GM23338 (cell line): ENCODE data around the gene SMTNL2. TPM values are rescaled to one million over a fixed set of nuclear protein-coding genes. Genes with fewer than 3 reads are reported as not detected.

Experiments used
- ATAC-seq: fragments of 200-7000 bp; cut with Tn5 transposase; 3 replicates; pipeline ENCODE4 v1.9.1; 2020
- DNase-seq: peaks from one replicate; pipeline ENCODE4 v3.0.0-alpha.2; 2015; ENCODE audit warnings: low spot score
- H2AFZ ChIP-seq: fragments of 200-600 bp; sonication (generic); 2 replicates; pipeline ENCODE4 v1.8.0; 2016; ENCODE audit warnings: antibody characterized with exemption, mild to moderate bottlenecking, moderate library complexity
- H3F3A ChIP-seq: fragments of 200-600 bp; sonication (generic); replicated peaks from 2 replicates; pipeline ENCODE4 v1.8.0; 2017; ENCODE audit warnings: antibody characterized with exemption, mixed run types, low read depth
- H3K27ac ChIP-seq: fragments of 200-600 bp; sonication (generic); 2 replicates; pipeline ENCODE4 v1.6.1; 2016; ENCODE audit warnings: low read depth
- H3K27me3 ChIP-seq: fragments of 200-600 bp; sonication (generic); 2 replicates; pipeline ENCODE4 v1.8.0; 2016; ENCODE audit warnings: mild to moderate bottlenecking, mixed run types, moderate library complexity; ENCODE audit not compliant: insufficient read depth
- H3K36me3 ChIP-seq: fragments of 200-600 bp; sonication (generic); 2 replicates; pipeline ENCODE4 v1.8.0; 2016; ENCODE audit warnings: mild to moderate bottlenecking; ENCODE audit not compliant: insufficient read depth
- H3K4me1 ChIP-seq: fragments of 200-600 bp; sonication (generic); 2 replicates; pipeline ENCODE4 v1.8.0; 2016; ENCODE audit warnings: mild to moderate bottlenecking, moderate library complexity; ENCODE audit not compliant: insufficient read depth
- H3K4me2 ChIP-seq: fragments of 200-600 bp; sonication (generic); 2 replicates; pipeline ENCODE4 v1.7.1; 2017; ENCODE audit warnings: mixed run types
- H3K4me3 ChIP-seq: fragments of 200-600 bp; sonication (generic); 2 replicates; pipeline ENCODE4 v1.6.1; 2016; ENCODE audit warnings: mixed run types
- H3K79me2 ChIP-seq: fragments of 200-600 bp; sonication (generic); replicated peaks from 2 replicates; pipeline ENCODE4 v1.8.0; 2017; ENCODE audit warnings: mild to moderate bottlenecking; ENCODE audit not compliant: insufficient read depth
- H3K9me2 ChIP-seq: fragments of 200-600 bp; sonication (generic); 2 replicates; pipeline ENCODE4 v1.8.0; 2017; ENCODE audit not compliant: insufficient read depth
- H4K20me1 ChIP-seq: fragments of 200-600 bp; sonication (generic); replicated peaks from 2 replicates; pipeline ENCODE4 v1.8.0; 2017; ENCODE audit warnings: mild to moderate bottlenecking; ENCODE audit not compliant: insufficient read depth
- H3K27ac Mint-ChIP-seq: 2 replicates; pipeline ENCODE4 v1.8.0; 2020; ENCODE audit warnings: inconsistent platforms, mild to moderate bottlenecking, moderate library complexity, mixed read lengths
- H3K27me3 Mint-ChIP-seq: 3 replicates; pipeline ENCODE4 v1.8.0; 2022; ENCODE audit warnings: low read depth, mild to moderate bottlenecking, moderate library complexity, mixed read lengths, inconsistent platforms; ENCODE audit not compliant: insufficient read depth, poor library complexity
- H3K36me3 Mint-ChIP-seq: 3 replicates; pipeline ENCODE4 v1.8.0; 2021; ENCODE audit warnings: low read depth, mild to moderate bottlenecking, inconsistent platforms, moderate library complexity, mixed read lengths
- H3K4me1 Mint-ChIP-seq: 3 replicates; pipeline ENCODE4 v1.8.0; 2020; ENCODE audit warnings: mild to moderate bottlenecking, inconsistent platforms, mixed read lengths
- H3K4me3 Mint-ChIP-seq: 3 replicates; pipeline ENCODE4 v1.8.0; 2021; ENCODE audit warnings: moderate library complexity, mild to moderate bottlenecking, inconsistent platforms, mixed read lengths
- H3K9me3 Mint-ChIP-seq: 3 replicates; pipeline ENCODE4 v1.8.0; 2020; ENCODE audit warnings: moderate library complexity, mild to moderate bottlenecking, inconsistent platforms, mixed read lengths
- CREB1 ChIP-seq: fragments of 250-450 bp; sonication (Bioruptor Pico); IDR thresholded peaks from 2 replicates; pipeline ENCODE4 v1.5.0; 2020; ENCODE audit warnings: low read depth, mild to moderate bottlenecking, moderate library complexity
- ETS1 ChIP-seq: IDR thresholded peaks from 2 replicates; pipeline ENCODE4 v1.6.1; 2016; ENCODE audit warnings: antibody characterized with exemption
- EZH2 ChIP-seq: fragments of 200-600 bp; sonication (generic); IDR thresholded peaks from one replicate; pipeline ENCODE4 v1.8.0; 2017; ENCODE audit warnings: antibody characterized with exemption, mild to moderate bottlenecking, low read depth; ENCODE audit not compliant: unreplicated experiment
- EZH2phosphoT487 ChIP-seq: fragments of 200-600 bp; sonication (generic); IDR thresholded peaks from one replicate; pipeline ENCODE4 v1.8.1; 2018; ENCODE audit warnings: antibody characterized with exemption; ENCODE audit not compliant: unreplicated experiment
- JUNB ChIP-seq: IDR thresholded peaks from one replicate; pipeline ENCODE4 v1.6.1; 2016; ENCODE audit warnings: antibody characterized with exemption; ENCODE audit not compliant: unreplicated experiment
- NANOG ChIP-seq: IDR thresholded peaks from 2 replicates; pipeline ENCODE4 v1.6.1; 2016; ENCODE audit warnings: antibody characterized with exemption, borderline replicate concordance
- POLR2AphosphoS5 ChIP-seq: IDR thresholded peaks from 2 replicates; pipeline ENCODE4 v1.6.1; 2016; ENCODE audit warnings: antibody characterized with exemption, low read depth
- STAT1 ChIP-seq: IDR thresholded peaks from one replicate; pipeline ENCODE4 v1.6.1; 2016; ENCODE audit warnings: antibody characterized with exemption; ENCODE audit not compliant: unreplicated experiment
- ZNF114 ChIP-seq: fragments of 250-450 bp; sonication (Bioruptor Pico); IDR thresholded peaks from 2 replicates; pipeline ENCODE4 v1.5.0; 2020; ENCODE audit warnings: mild to moderate bottlenecking, moderate library complexity
- ZNF331 ChIP-seq: fragments of 250-450 bp; sonication (Bioruptor Pico); IDR thresholded peaks from 2 replicates; pipeline ENCODE4 v1.5.0; 2020; ENCODE audit warnings: low read depth, mild to moderate bottlenecking, moderate library complexity
- ZNF462 ChIP-seq: fragments of 250-450 bp; sonication (Bioruptor Pico); IDR thresholded peaks from 2 replicates; pipeline ENCODE4 v1.5.0; 2020; ENCODE audit warnings: mild to moderate bottlenecking, moderate library complexity
- polyA plus RNA-seq: library from polyadenylated mRNA; unstranded; fragments of >200 nt; fragmentation: Nextera tagmentation; extraction: Ambion mirVana; gene quantifications from 2 replicates; pipeline ENCODE4 v1.2.1, GENCODE V29; 2016
- total RNA-seq: library from RNA; depleted of rRNA; stranded (reverse); fragments of >200 nt; shearing (Covaris generic); gene quantifications from 2 replicates; pipeline ENCODE4 v1.2.3, GENCODE V29; 2014
- TF ChIP-seq, protein P1 (sequence below): IDR thresholded peaks from one replicate; pipeline ENCODE4 v1.6.1; 2018; ENCODE audit warnings: antibody characterized with exemption; ENCODE audit not compliant: unreplicated experiment
- TF ChIP-seq, protein P2 (sequence below), 2 experiments: fragments of 200-600 bp in 1 of 2; sonication (generic) in 1 of 2; conservative IDR thresholded peaks; 2 replicates each; pipeline versions ENCODE4 v1.5.1 to v1.6.1; 2016 to 2017; ENCODE audit warnings: antibody characterized with exemption in 2 of 2, low read depth in 2 of 2, mild to moderate bottlenecking in 2 of 2, moderate library complexity in 1 of 2

The SMTNL2 gene
- total and polyA plus RNA-seq, 2 experiments from 2014 or later, result 1.3 to 4.3 TPM

GRCh38 chr17:4642286-4642685 lies 58.0 kb downstream of the SMTNL2 start:
- Histone ChIP-seq H3K9me2 (peaks cover 7% of the 10 kb centered on the region; the same call in 1 of the 2 replicates), H3K4me3 (peak overlapping the region; percentile 69; the same call in 1 of the 2 replicates), H3K36me3 (no peaks in the 10 kb centered on the region), H3K4me2 (peak overlapping the region; percentile 90), H4K20me1 (no peaks in the 10 kb centered on the region), H3K4me1 (peaks cover 10% of the 10 kb centered on the region), H3K79me2 (no peaks in the 10 kb centered on the region), H2AFZ (no peak overlapping the region), H3K27me3 (peaks cover 66% of the 10 kb centered on the region), H3K27ac (no peak overlapping the region), H3F3A (no peaks in the 10 kb centered on the region)
- TF ChIP-seq ETS1 (no peak), ZNF331 (no peak), JUNB (no peak), NANOG (no peak), POLR2AphosphoS5 (no peak), EZH2phosphoT487 (no peak), ZNF114 (CRISPR knock-in tag) (no peak), STAT1 (no peak), CREB1 (CRISPR knock-in tag) (no peak), EZH2 (no peak), ZNF462 (CRISPR knock-in tag) (no peak)
- TF ChIP-seq, protein P1, sequence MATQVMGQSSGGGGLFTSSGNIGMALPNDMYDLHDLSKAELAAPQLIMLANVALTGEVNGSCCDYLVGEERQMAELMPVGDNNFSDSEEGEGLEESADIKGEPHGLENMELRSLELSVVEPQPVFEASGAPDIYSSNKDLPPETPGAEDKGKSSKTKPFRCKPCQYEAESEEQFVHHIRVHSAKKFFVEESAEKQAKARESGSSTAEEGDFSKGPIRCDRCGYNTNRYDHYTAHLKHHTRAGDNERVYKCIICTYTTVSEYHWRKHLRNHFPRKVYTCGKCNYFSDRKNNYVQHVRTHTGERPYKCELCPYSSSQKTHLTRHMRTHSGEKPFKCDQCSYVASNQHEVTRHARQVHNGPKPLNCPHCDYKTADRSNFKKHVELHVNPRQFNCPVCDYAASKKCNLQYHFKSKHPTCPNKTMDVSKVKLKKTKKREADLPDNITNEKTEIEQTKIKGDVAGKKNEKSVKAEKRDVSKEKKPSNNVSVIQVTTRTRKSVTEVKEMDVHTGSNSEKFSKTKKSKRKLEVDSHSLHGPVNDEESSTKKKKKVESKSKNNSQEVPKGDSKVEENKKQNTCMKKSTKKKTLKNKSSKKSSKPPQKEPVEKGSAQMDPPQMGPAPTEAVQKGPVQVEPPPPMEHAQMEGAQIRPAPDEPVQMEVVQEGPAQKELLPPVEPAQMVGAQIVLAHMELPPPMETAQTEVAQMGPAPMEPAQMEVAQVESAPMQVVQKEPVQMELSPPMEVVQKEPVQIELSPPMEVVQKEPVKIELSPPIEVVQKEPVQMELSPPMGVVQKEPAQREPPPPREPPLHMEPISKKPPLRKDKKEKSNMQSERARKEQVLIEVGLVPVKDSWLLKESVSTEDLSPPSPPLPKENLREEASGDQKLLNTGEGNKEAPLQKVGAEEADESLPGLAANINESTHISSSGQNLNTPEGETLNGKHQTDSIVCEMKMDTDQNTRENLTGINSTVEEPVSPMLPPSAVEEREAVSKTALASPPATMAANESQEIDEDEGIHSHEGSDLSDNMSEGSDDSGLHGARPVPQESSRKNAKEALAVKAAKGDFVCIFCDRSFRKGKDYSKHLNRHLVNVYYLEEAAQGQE, result no peak
- TF ChIP-seq, protein P2, sequence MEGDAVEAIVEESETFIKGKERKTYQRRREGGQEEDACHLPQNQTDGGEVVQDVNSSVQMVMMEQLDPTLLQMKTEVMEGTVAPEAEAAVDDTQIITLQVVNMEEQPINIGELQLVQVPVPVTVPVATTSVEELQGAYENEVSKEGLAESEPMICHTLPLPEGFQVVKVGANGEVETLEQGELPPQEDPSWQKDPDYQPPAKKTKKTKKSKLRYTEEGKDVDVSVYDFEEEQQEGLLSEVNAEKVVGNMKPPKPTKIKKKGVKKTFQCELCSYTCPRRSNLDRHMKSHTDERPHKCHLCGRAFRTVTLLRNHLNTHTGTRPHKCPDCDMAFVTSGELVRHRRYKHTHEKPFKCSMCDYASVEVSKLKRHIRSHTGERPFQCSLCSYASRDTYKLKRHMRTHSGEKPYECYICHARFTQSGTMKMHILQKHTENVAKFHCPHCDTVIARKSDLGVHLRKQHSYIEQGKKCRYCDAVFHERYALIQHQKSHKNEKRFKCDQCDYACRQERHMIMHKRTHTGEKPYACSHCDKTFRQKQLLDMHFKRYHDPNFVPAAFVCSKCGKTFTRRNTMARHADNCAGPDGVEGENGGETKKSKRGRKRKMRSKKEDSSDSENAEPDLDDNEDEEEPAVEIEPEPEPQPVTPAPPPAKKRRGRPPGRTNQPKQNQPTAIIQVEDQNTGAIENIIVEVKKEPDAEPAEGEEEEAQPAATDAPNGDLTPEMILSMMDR (conservative IDR thresholded peaks at IDR 0.05; ENCODE audit: low read depth in 2 of 2), result no peak
- Mint-ChIP-seq H3K27ac (no peak overlapping the region), H3K36me3 (no peaks in the 10 kb centered on the region), H3K4me1 (peaks cover 33% of the 10 kb centered on the region), H3K27me3 (peaks cover 69% of the 10 kb centered on the region), H3K4me3 (peak overlapping the region; percentile 71), H3K9me3 (peaks cover 3% of the 10 kb centered on the region; the same call in 1 of the 3 replicates)
- ATAC-seq (no peak), DNase-seq (no peak)
